Dermis blood vessel endothelial cell (primary cell): Measurements from ENCODE around the gene HMGXB3. TPM values are rescaled to one million over a fixed set of nuclear protein-coding genes. Genes with fewer than 3 reads are reported as not detected.
A peak's percentile ranks its signal among the peaks of the same experiment; 100 is the strongest.

ENCODE experiments used
- DNase-seq: peaks from one replicate; pipeline ENCODE4 v3.0.0; 2010
- total RNA-seq: library from RNA; depleted of rRNA; stranded (reverse); fragments of >200 nt; gene quantifications from 2 replicates; pipeline ENCODE4 v1.2.3, GENCODE V29; 2014

HMGXB3 gene, protein sequence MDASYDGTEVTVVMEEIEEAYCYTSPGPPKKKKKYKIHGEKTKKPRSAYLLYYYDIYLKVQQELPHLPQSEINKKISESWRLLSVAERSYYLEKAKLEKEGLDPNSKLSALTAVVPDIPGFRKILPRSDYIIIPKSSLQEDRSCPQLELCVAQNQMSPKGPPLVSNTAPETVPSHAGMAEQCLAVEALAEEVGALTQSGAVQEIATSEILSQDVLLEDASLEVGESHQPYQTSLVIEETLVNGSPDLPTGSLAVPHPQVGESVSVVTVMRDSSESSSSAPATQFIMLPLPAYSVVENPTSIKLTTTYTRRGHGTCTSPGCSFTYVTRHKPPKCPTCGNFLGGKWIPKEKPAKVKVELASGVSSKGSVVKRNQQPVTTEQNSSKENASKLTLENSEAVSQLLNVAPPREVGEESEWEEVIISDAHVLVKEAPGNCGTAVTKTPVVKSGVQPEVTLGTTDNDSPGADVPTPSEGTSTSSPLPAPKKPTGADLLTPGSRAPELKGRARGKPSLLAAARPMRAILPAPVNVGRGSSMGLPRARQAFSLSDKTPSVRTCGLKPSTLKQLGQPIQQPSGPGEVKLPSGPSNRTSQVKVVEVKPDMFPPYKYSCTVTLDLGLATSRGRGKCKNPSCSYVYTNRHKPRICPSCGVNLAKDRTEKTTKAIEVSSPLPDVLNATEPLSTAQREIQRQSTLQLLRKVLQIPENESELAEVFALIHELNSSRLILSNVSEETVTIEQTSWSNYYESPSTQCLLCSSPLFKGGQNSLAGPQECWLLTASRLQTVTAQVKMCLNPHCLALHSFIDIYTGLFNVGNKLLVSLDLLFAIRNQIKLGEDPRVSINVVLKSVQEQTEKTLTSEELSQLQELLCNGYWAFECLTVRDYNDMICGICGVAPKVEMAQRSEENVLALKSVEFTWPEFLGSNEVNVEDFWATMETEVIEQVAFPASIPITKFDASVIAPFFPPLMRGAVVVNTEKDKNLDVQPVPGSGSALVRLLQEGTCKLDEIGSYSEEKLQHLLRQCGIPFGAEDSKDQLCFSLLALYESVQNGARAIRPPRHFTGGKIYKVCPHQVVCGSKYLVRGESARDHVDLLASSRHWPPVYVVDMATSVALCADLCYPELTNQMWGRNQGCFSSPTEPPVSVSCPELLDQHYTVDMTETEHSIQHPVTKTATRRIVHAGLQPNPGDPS (N-terminal part only)
- 33.2 and 45.9 TPM in 2 replicates for total RNA-seq

DNA sequence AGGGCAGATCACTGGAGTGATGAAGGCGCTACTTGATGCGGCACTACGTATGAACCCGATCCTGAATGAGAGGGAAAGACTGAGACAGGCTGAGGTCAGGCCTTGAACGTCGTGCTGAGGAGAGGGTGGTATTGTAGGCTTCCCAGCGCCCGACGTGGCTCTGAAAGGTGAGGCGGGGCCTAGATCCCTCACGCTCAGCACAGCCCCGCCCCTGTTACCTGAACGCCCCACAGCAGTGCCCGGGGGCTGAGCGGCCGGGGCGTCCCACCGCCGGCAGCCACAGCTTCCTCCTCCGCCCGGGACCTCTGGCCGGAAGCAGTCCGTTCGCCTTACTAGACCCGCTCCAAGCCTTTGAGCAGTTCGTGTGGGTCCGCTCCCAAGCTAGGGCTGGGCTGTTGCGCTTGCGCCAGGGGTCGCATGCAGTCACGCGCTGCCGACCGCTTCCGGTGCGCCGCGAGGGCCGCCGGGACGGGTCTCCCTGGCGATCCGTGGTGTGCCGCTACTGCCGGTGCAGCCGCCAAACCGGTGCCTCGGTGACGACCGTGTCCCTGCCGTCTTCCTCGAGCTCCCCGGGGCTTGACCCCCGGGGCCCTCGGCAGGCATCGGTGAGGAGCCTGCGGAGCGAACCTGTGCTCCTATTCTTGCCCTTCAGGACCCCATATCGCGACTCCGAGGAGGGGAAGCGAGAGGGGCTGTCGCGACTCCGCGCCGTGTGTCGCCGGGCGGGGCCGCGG is at the start of gene HMGXB3, which contains the start of gene TIGD6:
TSS of gene HMGXB3 (plus strand) at position 484 of the 734 bp plus-strand sequence. CDS start 4,114 bp downstream, outside the sequence.
TSS of gene TIGD6 (minus strand) at position 399 of the 734 bp plus-strand sequence. CDS start 4,306 bp downstream, outside the sequence.
- peak; percentile 95 for DNase-seq

DNA sequence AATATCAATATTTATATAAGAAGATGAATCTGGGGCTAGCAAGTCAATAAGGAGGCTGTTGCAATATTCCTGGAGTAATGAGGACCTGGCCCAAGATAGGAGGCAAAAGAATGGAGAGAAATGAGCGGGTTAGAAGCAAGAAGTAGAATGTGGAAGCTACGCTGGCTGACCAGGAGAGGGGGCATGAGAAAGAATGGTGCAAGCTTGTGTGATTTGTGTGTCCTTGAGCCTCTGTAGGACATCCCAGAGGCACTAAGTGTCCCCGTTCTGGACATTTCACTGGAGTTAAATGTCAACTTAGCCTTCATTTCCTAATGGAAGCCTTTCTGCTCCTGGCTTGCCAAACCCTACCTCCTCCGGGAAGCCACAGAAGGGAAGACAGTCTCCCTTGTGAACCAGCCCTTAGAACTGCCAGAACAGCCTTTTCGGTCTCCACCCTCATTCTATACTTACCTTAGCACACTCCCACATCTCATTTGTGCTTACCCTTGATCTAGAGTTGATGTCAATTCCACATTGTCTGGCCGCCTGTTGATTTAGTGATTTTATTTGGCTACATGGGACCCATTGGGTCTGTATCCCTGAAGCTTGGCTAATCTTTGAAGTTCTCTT is 49.3 kb upstream of the HMGXB3 start:
- no peak for DNase-seq

DNA sequence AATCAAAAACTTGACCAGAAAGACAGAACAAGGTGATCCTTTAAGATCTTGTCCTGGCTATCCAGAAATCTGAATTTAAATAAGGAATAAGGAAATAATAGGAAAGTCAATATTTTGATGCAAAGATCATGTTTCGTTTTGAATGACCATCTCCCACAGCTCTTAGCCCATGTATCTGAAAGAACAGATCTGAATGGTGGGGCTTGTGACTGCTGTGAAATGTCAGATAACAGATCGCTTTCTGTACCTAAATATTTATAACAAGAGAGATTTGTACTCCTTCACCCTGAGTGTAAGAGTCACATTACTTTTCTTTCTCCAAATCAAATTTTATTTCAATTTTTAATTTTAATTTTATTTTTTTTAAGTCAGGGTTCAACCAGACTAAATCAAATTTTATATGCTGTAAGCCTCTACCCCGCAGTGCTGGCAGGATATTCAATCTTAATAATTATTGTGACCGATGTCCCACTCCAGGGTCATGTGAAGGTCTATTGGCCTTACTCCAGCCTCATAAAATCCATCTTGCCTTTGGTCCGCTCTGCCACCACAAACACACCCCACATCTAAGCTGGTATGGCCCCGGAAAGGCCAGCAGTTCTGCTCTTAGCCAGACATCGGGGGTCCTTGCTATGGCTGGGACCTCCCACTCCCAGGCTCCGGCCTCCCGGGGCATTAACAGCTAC is 47.0 kb upstream of the HMGXB3 start:
- DNase-seq = no peak

DNA sequence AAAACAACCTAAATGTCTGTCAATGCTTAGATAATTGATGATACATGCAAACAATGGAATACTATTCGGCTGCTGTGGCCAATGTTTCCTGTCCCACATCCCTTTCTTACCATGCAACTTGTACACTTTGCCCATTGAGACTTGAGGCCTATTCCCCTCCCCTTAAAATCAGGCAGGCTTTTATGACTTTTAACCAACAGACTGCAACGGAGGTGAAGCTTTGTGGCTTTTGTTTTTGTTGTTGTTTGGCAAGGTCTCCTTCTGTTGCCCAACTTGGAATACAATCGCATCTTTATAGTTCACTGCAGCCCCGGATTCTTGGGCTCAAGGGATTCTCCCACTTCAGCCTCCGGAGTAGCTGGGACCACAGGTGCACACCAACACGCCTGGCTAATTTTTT is 45.7 kb upstream of the HMGXB3 start:
- peak; percentile 18 for DNase-seq

DNA sequence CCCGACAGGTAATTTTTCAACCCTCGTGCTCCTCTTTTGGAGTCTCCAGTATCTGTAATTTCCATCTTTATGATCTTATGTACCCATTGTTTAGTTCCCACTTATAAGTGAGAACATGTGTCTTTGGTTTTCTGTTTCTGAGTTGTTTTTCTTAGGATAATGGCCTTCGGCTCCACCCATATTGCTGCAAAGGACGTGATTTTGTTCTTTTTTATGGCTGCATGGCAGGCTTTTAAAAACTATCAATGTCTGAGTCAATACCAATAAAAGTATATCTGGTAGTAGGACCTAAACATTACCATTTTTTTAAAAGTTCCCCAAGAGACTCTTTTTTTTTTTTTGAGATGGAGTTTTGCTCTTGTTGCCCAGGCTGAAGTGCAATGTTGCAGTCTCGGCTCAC is 43.9 kb upstream of the HMGXB3 start:
- DNase-seq = no peak

DNA sequence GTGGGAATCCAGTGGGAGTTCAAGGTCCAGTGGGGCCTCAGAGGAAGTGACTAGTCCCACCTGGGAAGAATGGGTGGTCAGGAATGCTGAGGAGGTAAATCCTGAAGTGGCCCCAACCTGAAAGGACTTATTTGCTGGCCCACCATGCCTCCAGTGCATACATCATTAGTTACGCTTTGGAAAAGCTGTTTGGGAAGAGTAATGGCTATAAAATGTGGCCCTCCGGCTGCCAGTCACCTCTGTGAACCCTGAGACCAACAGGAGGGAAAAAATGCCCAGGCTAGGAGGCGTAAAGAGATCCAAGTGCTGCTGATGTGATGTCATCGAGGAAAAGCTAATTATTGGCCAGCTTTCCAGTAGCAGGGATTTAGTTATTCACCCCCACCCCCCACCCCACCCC is 42.7 kb upstream of the HMGXB3 start:
- no peak for DNase-seq

DNA sequence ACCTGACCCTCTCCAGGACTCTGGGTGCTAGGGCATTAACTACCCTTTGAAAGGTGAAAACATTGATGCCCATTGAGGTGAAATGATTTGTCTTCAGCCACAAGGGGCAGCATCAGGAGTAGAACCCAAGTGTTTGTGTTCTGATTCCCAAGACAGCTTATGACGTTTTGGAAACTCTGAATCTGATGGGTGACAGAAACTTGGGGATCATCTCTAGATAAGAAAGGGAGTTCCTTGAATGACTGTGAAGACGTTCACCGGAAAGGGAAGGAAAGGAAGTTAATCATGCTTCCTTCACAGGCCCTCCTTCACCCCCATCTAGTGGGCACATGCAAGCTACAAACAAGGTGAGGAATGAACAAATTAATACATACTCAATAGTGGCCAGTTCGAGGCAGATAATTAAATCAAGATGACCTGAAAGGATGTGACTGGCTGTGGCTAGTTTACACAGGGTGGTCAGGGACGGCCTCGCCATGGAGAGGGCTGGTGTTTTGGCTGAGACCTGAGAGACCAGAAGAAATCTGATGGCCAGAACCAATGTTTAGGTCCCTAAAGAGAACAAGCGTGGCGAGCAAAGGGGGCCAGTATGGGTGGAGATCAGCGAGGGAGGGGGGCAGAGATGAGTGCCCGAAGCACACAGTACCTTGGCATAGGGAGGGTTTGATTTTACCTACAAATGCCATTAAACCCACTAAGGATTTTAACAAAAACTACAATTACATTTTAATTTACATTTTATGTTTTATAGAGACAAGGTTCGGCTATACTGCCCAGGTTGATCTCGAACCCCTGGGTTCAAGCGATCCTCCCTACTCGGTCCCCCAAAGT is 40.9 kb upstream of the HMGXB3 start:
- peak; percentile 84 for DNase-seq

DNA sequence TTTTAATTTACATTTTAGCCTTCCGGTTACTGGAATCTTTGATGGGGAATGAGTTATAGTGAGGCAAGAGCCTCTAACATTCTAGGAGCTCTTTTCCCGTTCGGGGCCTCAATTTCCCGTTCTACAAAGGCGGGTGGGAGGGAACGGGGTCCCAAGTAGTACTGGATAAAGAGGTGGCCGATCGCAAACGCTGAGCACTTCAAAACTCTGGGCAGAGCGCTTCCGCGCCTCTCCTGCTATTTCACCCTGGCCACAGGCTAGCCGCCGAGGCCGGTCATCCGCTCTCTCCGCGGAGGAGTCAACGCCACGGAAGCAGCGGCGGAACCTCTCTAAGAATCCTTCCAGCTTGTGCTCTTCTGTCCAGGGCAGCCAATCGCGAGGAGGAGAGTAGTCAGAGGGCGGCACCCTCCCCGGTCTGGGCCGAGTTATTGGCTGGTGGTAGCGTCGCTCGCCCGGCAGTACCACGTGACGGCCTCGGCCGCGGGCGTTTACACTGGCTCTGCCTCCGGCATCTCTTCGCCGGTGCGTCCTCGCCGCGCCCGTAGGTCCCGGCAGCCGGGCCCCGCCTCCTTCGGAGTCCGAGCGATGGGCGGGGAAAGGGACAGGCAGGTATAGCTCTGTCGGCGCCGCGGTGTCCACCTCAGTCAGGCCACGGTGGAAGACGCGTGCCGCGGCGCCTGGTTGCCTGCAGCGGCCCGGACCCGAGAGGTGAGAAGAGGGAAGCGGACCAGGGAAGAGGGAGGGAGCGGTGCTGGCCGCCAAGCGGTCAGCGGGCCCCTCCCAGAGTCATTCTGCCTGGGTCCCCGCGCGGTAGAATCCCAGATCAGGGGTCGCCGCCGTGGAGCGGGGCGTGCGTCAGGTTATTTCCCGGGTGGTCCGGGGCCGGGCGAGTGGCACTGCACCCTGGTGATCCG is 40.0 kb upstream of the HMGXB3 start, which contains the start of gene SLC26A2:
TSS of gene SLC26A2 (plus strand) at position 487 of the 914 bp plus-strand sequence. CDS start 16,895 bp downstream, outside the sequence.
- DNase-seq = peak; percentile 98

DNA sequence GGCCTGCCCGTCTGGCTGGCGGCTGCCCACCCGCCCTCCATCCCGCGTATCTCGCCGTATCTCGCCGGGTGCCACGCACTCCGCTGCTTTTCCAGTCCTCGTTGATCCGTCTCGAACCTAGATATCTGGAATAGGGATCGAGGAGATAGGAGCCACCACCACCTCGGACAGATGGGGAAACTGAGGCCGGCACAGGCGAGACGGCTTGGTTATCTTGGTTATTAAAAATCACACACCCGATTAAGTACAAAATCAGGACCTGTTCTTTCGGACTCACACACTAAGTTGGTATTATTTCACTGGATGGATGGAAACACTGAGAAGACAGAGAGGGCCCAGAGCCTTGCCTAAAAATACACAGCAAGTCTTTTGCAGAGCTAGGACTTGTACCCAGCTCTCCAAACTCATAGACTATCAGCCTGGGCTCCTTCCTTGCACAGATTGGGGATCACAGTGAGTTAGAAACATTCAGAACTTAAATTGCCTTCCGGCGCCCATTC is 39.3 kb upstream of the HMGXB3 start:
- DNase-seq = peak; percentile 7

DNA sequence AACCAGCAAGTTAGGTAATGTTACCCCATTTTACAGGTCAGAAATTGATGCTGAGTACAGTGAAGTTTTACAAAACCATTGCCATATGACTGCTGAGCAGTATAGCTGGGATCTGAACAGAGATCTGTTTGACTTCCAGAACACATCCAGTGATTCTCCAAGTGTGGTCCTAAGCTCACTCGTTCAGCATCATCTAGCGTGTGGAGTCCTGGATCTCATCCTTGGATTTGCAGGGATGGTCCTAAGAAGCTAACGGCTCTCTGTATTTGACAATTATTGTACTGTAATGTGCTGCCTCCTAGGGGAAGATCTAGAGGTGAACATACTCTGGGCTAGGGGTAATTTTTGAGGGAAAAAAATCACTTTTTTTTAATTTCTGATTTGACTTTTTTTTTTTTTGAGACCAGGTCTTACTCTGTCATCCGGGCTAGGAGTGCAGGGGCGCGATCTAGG is 38.6 kb upstream of the HMGXB3 start:
- peak; percentile 79 for DNase-seq

DNA sequence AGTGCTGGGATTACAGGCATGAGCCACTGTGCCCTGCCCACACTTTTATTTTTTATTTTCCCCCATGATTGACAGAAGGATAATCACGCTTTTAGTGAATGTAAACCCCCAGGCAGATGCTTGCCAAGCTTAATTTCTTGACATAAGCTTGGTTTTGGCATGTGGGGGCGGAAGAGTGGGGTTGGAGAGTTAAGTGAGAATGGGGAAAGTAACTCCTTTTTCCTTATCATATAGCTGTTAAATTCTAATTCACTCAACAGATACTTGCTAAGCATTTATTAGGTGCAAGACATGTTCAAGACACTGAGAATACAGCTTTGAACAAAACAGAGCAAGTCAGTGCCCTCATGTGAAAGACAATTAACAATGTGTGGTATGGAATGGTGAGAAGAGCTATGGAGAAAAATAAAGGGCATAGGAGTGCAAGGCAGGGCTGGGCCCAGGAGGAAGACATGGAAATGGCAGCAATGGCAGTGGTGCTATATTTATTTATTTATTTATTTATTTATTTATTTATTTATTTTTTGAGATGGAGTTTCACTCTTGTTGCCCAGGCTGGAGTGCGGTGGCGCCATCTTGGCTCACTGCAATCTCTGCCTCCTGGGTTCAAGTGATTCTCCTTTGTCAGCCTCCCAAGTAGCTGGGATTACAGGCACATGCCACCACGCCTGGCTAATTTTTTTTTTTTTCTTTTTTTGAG is 37.8 kb upstream of the HMGXB3 start:
- no peak for DNase-seq

DNA sequence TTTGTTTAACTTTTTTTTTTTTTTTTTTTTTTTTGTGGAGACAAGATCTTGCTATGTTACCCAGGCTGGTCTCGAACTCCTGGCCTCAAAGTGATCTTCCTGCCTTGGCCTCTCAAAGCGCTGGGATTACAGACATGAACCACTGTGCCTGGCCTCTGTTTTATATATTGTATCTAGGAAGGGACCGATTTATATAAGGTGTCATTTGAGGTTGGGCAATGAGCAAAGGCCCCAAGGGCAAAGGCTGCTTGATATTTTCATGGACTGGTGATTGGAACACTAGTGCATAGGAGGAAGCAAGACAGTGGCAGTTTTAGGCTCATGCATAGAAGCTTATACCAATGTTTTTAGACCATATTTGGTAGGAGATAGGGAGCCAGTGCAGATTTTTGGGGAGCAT is 36.8 kb upstream of the HMGXB3 start:
- DNase-seq = no peak

DNA sequence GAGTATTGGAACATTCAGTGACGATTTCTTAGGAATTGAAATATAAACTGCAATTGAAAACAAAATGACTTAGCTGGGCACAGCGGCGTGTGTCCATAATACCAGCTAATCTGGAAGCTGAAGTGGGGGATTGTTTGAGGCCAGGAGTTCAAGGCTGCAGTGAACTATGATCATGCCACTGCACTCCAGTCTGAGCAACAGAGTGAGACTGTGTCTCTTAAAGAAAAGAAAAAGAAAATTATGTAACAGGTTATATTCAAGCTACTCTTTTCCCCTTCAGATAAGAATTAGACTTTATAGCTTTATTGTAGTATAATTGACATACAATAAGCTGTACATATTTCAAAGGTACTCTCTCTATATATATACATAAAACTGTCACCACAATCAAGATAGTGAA is 33.6 kb upstream of the HMGXB3 start:
- no peak for DNase-seq

DNA sequence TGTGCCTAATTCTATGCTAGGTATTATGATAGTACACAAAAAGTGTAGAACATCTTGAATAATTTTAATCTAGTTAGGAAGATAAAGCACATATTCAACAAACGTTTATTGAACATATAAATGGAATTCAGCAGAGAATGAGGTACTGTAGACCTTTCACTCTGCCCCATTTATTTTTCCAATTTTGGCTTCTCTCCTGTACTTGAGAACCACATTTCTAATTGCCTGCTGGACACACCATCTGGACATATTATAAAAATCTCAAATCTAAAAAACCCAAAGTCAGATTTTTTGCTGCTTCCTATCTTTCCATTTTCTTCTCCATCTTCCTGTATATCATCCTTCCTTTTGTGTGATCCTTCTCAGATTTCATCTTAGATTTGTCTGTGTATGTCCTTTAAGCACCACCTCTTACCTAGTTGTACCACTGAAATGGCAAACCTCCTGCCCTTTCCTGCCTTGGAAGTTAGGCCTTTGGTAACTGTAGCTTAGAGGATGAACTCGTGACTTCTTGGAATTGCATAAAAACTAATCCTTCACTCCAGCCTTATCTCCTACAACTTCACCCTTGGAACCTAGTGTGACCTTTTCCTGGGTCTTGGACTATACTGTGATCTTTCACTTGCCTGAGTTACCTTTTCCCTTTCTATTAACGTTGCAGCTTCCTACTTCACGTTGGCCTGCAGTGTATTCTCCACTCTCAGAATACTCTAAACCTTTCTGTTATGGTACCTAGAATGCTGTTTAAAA is 31.2 kb upstream of the HMGXB3 start:
- no peak for DNase-seq

DNA sequence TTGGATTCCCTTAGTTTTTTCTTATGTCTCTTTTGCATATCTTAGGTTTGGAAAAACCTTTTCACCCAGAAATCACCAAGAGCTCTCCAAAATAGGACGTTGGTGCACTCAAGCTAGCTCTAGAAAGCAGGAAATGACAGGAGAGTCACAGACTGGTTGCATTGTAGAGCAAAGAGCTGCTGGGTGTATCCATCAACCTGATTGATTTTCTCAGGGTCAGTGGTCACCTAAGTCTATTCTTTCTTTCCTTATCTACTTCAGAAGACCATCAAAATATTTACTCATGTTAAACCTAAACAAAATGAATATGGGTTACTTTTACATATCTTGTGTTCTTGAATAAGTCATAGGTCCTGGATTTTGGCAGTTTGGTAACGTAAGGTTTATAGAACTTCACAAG is 25.1 kb upstream of the HMGXB3 start:
- no peak for DNase-seq

DNA sequence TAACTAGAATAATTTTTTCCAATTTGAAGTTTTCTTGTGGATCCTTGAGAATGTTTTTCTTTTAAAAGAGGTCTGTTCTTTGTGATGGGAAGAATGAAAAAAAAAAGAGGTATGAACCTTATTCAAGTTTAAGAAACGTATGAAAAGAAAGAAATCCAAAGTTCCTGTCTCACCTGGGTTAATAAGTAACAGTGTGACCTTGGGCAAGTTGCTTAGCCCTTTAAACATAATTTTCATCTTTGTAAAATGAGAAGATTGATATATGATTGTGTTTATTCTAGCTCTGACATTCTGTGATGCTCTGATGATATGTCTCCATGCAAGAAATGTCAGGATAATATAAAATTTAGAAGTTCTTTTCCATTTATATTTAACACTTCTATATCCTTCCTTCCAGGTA is 20.6 kb upstream of the HMGXB3 start:
- no peak for DNase-seq

DNA sequence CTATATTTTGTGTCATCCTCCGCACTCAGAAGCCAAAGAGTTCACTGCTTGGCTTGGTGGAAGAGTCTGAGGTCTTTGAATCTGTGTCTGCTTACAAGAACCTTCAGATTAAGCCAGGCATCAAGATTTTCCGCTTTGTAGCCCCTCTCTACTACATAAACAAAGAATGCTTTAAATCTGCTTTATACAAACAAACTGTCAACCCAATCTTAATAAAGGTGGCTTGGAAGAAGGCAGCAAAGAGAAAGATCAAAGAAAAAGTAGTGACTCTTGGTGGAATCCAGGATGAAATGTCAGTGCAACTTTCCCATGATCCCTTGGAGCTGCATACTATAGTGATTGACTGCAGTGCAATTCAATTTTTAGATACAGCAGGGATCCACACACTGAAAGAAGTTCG is 19.3 kb upstream of the HMGXB3 start:
- no peak for DNase-seq
